ENCODE measurements around the gene PACRG.

Gene PACRG

DNA sequence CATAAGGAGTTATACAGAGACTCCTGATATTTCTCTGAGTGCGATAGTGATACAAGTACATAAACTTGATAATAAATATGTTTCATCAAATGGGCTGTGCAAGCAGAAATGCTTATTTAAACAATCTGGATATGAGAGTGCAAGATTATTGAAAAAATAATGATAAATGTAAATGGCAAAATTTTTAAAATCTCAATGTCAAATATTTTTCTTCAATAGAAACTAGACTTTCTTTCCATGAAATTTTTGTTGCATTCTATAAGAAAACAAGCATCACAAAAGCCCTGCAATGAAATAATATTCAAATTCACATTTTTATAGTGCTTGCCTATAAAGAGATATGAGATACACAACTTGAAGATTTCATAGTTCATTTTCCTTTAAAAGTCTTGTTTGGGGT, 2.7 kb downstream of the PACRG start:
- TF ChIP-seq SIN3A (IDR thresholded peaks at IDR 0.05; ENCODE audit: borderline replicate concordance, insufficient read depth, low read length) (no peak), TAF1 (IDR thresholded peaks at IDR 0.05; ENCODE audit: borderline replicate concordance, insufficient read depth, low read length) (no peak), POLR2AphosphoS5 (IDR thresholded peaks at IDR 0.05; ENCODE audit: low read depth, low read length) (no peak), FOXP2 (optimal IDR thresholded peaks at IDR 0.05; ENCODE audit: borderline replicate concordance, extremely low read depth, extremely low read length, insufficient read depth) (no peak)
- TF ChIP-seq, protein P1, sequence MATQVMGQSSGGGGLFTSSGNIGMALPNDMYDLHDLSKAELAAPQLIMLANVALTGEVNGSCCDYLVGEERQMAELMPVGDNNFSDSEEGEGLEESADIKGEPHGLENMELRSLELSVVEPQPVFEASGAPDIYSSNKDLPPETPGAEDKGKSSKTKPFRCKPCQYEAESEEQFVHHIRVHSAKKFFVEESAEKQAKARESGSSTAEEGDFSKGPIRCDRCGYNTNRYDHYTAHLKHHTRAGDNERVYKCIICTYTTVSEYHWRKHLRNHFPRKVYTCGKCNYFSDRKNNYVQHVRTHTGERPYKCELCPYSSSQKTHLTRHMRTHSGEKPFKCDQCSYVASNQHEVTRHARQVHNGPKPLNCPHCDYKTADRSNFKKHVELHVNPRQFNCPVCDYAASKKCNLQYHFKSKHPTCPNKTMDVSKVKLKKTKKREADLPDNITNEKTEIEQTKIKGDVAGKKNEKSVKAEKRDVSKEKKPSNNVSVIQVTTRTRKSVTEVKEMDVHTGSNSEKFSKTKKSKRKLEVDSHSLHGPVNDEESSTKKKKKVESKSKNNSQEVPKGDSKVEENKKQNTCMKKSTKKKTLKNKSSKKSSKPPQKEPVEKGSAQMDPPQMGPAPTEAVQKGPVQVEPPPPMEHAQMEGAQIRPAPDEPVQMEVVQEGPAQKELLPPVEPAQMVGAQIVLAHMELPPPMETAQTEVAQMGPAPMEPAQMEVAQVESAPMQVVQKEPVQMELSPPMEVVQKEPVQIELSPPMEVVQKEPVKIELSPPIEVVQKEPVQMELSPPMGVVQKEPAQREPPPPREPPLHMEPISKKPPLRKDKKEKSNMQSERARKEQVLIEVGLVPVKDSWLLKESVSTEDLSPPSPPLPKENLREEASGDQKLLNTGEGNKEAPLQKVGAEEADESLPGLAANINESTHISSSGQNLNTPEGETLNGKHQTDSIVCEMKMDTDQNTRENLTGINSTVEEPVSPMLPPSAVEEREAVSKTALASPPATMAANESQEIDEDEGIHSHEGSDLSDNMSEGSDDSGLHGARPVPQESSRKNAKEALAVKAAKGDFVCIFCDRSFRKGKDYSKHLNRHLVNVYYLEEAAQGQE (IDR thresholded peaks at IDR 0.05; ENCODE audit: insufficient read depth in 1 of 2, low read depth in 2 of 2, low read length in 2 of 2): no peak

DNA sequence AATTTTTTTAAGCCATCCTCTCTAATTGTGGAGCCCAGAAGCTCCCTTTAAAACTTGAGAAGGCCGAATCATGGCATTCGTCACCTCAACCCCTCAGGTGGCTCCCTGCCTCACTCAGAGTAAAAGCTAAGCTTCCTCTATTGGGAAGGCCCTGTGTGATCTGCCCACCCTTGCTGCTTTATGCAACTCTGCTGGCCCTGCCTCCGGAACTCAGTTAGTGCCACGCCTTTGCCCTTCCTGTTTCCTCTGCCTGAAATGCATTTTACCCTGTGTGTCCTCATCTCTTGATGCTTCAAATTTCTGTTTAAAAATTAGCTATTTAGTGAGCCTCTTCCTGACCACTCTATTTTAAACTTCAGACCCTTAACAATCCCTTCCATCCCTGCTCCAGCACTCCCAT, 5.7 kb downstream of the PACRG start:
- no peak for TF ChIP-seq FOXP2 (optimal IDR thresholded peaks at IDR 0.05; ENCODE audit: borderline replicate concordance, extremely low read depth, extremely low read length, insufficient read depth)
- TF ChIP-seq, protein P1 (IDR thresholded peaks at IDR 0.05; ENCODE audit: insufficient read depth in 1 of 2, low read depth in 2 of 2, low read length in 2 of 2): no peak
- TF ChIP-seq SIN3A (IDR thresholded peaks at IDR 0.05; ENCODE audit: borderline replicate concordance, insufficient read depth, low read length): no peak
- no peak for TF ChIP-seq POLR2AphosphoS5 (IDR thresholded peaks at IDR 0.05; ENCODE audit: low read depth, low read length)
- no peak for TF ChIP-seq TAF1 (IDR thresholded peaks at IDR 0.05; ENCODE audit: borderline replicate concordance, insufficient read depth, low read length)

DNA sequence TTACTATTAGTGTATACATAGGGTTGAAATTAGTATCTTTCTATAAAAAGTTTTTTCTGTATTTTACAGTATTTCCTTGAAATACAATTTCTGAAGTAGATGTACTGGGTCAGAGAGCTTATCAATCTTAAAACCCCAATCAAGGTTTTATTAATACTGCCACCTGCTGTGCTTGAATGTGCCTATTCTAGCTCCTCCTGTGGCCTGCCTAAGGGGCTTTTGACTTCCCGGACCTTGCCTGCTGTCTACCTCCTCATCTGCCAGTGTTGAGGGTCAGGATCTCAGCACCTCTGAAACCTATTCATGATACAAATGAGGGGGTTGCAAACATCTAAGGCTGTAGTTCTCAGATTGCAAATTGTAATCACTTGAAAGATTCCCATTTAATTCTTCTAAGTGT, 9.2 kb downstream of the PACRG start:
- TF ChIP-seq TAF1 (IDR thresholded peaks at IDR 0.05; ENCODE audit: borderline replicate concordance, insufficient read depth, low read length) (no peak), POLR2AphosphoS5 (IDR thresholded peaks at IDR 0.05; ENCODE audit: low read depth, low read length) (no peak), SIN3A (IDR thresholded peaks at IDR 0.05; ENCODE audit: borderline replicate concordance, insufficient read depth, low read length) (no peak)
- TF ChIP-seq, protein P1 (IDR thresholded peaks at IDR 0.05; ENCODE audit: insufficient read depth in 1 of 2, low read depth in 2 of 2, low read length in 2 of 2): no peak

DNA sequence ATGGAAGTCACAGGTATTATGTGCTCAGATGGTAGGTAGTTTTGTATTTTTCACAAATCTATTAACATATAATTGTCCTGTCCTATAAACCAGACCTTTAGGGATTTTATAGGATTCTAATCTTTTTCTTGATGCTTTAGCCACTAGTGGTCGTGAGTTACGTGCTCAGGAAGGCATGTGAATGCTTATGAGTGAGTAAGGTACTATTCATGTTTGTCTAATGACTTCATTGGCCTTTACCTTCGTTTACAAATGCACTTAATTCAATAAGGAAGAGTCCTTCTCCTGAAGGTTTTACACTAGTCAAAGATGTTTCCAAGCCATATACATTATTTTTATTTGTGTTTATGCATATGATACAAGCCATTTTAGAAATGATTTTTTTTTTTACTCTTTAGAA, 23.0 kb downstream of the PACRG start:
- TF ChIP-seq, protein P1 (IDR thresholded peaks at IDR 0.05; ENCODE audit: insufficient read depth in 1 of 2, low read depth in 2 of 2, low read length in 2 of 2): no peak
- TF ChIP-seq SIN3A (IDR thresholded peaks at IDR 0.05; ENCODE audit: borderline replicate concordance, insufficient read depth, low read length) (no peak), TAF1 (IDR thresholded peaks at IDR 0.05; ENCODE audit: borderline replicate concordance, insufficient read depth, low read length) (no peak), POLR2AphosphoS5 (IDR thresholded peaks at IDR 0.05; ENCODE audit: low read depth, low read length) (no peak), FOXP2 (optimal IDR thresholded peaks at IDR 0.05; ENCODE audit: borderline replicate concordance, extremely low read depth, extremely low read length, insufficient read depth) (no peak)
